Type B pancreatic cell (in vitro differentiated cells): ENCODE measurements around the gene FAM120C. TPM values are rescaled to one million over a fixed set of nuclear protein-coding genes. Genes with fewer than 3 reads are reported as not detected.

Experiments used
- DNase-seq: peaks from one replicate; pipeline ENCODE4 v3.0.0; 2021; ENCODE audit warnings: mixed read lengths; ENCODE audit not compliant: unreplicated experiment; ENCODE audit errors: extremely low spot score
- H3K27ac Mint-ChIP-seq: 2 replicates; pipeline ENCODE4 v1.8.0; 2021; ENCODE audit warnings: mild to moderate bottlenecking, mixed read lengths
- H3K27me3 Mint-ChIP-seq: 2 replicates; pipeline ENCODE4 v1.8.0; 2021; ENCODE audit warnings: mixed read lengths
- H3K36me3 Mint-ChIP-seq: 2 replicates; pipeline ENCODE4 v1.8.0; 2021; ENCODE audit warnings: mixed read lengths
- H3K4me1 Mint-ChIP-seq: one replicate; pipeline ENCODE4 v1.8.0; 2021; ENCODE audit warnings: mixed read lengths; ENCODE audit not compliant: unreplicated experiment
- H3K4me3 Mint-ChIP-seq: 2 replicates; pipeline ENCODE4 v1.8.0; 2021; ENCODE audit warnings: mild to moderate bottlenecking, mixed read lengths
- H3K9me3 Mint-ChIP-seq: 2 replicates; pipeline ENCODE4 v1.8.0; 2021; ENCODE audit warnings: mixed read lengths
- total RNA-seq: library from RNA; stranded (reverse); gene quantifications from 2 replicates; pipeline ENCODE4 v1.2.1, GENCODE V29; 2021; ENCODE audit warnings: low replicate concordance
- TF ChIP-seq, protein P1 (sequence below): fragments of 200-600 bp; sonication (generic); conservative IDR thresholded peaks from 2 replicates; pipeline ENCODE4 v1.5.0; 2021; ENCODE audit warnings: antibody characterized with exemption, mild to moderate bottlenecking

The FAM120C gene
- total RNA-seq, 1 donor from 2014 or later = 12.7 TPM

DNA sequence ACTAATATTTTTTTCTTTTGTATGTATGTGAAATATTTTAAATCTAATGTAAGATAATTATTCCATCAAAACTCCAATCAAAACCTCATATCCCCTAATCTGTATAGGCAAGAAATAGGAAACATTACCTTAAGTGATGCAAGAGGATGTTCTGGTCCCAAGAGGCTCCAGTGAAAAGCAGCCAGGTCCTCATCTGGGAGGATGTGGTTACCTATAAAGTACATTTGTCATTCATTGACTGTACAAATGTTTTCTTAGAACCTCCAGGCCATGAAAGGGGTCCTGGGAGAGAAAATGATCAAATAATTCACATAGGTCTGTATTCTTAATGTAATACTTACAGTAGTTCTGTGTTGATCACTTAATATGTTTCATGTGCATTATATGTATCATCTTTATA lies 25.5 kb downstream of the FAM120C start:
- no peaks in the 10 kb centered on the region for H3K4me1 Mint-ChIP-seq
- TF ChIP-seq, protein P1, sequence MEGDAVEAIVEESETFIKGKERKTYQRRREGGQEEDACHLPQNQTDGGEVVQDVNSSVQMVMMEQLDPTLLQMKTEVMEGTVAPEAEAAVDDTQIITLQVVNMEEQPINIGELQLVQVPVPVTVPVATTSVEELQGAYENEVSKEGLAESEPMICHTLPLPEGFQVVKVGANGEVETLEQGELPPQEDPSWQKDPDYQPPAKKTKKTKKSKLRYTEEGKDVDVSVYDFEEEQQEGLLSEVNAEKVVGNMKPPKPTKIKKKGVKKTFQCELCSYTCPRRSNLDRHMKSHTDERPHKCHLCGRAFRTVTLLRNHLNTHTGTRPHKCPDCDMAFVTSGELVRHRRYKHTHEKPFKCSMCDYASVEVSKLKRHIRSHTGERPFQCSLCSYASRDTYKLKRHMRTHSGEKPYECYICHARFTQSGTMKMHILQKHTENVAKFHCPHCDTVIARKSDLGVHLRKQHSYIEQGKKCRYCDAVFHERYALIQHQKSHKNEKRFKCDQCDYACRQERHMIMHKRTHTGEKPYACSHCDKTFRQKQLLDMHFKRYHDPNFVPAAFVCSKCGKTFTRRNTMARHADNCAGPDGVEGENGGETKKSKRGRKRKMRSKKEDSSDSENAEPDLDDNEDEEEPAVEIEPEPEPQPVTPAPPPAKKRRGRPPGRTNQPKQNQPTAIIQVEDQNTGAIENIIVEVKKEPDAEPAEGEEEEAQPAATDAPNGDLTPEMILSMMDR = no peak
- no peaks in the 10 kb centered on the region for H3K27me3 Mint-ChIP-seq
- H3K9me3 Mint-ChIP-seq = no peaks in the 10 kb centered on the region
- no peak for DNase-seq
- H3K36me3 Mint-ChIP-seq = peaks cover 4% of the 10 kb centered on the region
- H3K4me3 Mint-ChIP-seq = no peak overlapping the region
- no peak overlapping the region for H3K27ac Mint-ChIP-seq

DNA sequence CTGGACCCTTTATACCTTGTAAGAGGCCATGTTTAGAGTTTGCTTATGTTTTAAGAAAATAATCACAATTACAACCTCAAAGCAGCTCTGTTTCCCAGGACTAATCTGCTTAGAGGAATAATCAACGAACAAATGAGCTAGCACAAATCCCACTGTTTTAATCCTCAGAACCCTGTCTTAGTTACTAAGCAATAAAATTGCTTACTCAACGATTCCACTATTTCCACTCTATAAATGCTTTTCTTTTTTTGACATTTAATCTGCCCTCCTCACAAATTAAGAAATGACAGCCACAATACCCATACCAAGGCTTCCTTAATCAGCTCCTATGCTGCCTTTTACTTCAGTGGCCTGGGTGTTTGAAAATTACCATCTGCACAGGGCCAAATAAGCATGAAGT lies 48.8 kb downstream of the FAM120C start:
- TF ChIP-seq, protein P1 = no peak
- peaks cover 8% of the 10 kb centered on the region for H3K36me3 Mint-ChIP-seq
- no peak overlapping the region for H3K27ac Mint-ChIP-seq
- H3K4me3 Mint-ChIP-seq = no peak overlapping the region
- no peak for DNase-seq
- H3K9me3 Mint-ChIP-seq = peaks cover 4% of the 10 kb centered on the region
- no peaks in the 10 kb centered on the region for H3K27me3 Mint-ChIP-seq
- H3K4me1 Mint-ChIP-seq = no peaks in the 10 kb centered on the region

DNA sequence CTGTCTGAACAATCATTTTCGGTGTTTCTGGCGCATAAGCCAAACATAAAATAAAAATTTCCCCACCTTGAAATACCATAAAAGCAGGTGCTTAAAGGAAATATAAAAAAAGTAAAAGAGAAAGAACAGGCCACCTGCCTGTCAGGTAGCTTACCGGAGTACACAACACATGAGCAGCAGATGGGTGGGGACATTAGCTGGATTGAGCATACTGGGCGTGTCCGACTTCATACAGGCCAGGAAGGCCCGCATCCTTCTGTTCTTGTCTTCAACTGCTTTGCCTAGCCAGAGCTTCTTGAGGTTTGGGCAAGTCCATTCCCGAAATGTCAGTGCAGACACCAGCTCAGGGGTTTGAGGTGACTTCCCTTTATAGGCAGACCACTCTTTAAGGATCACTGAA lies 66.7 kb downstream of the FAM120C start:
- H3K36me3 Mint-ChIP-seq = no peaks in the 10 kb centered on the region
- no peaks in the 10 kb centered on the region for H3K9me3 Mint-ChIP-seq
- no peaks in the 10 kb centered on the region for H3K27me3 Mint-ChIP-seq
- no peak overlapping the region for H3K27ac Mint-ChIP-seq
- H3K4me3 Mint-ChIP-seq = no peak overlapping the region
- no peaks in the 10 kb centered on the region for H3K4me1 Mint-ChIP-seq
- no peak for DNase-seq
- TF ChIP-seq, protein P1 = no peak

DNA sequence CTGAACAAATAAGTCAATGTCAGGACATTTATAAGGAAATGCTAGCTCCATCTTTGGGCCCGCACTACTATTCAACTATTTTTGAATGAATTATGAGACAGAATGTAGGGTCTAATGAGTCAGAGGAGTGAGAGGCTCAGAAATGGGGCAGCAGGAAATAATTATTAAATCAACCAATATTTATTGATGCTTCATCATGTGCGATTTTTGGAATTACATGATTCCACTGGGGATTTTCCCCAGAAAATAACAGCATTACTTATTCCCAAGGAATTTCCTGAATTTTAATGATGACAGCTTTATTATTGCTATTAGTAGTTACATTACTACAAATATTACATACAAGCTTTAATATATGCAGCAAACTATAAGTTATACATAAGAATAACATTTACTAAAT lies 89.5 kb downstream of the FAM120C start:
- Mint-ChIP-seq H3K27ac (no peak overlapping the region), H3K27me3 (no peaks in the 10 kb centered on the region), H3K4me1 (no peaks in the 10 kb centered on the region), H3K36me3 (no peaks in the 10 kb centered on the region), H3K9me3 (no peaks in the 10 kb centered on the region), H3K4me3 (no peak overlapping the region)
- TF ChIP-seq, protein P1 = no peak
- no peak for DNase-seq

DNA sequence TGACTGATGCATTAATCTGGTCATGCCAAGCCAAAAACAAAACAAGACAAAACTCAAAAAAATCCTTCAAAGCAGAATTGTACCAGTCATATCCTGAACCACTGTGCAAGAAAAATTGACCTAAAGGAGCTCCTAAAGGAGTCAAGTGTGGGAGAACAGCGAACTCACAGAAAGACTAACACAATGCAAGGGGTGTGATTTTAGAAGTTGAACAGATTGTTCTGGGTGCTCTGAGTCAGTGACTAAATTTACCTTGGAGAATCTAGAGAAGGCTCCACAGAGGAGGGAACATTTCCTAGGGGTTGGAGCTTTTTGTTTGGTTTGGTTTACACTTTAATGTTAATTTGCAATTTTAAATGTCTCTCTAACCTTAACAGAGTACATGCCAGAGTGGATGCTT lies 89.9 kb downstream of the FAM120C start:
- H3K27ac Mint-ChIP-seq = no peak overlapping the region
- H3K9me3 Mint-ChIP-seq = no peaks in the 10 kb centered on the region

More for the DNA sequence above, 89.9 kb downstream of the FAM120C start:
- no peak for DNase-seq
- Mint-ChIP-seq H3K4me1 (no peaks in the 10 kb centered on the region), H3K36me3 (no peaks in the 10 kb centered on the region), H3K4me3 (no peak overlapping the region), H3K27me3 (no peaks in the 10 kb centered on the region)
- TF ChIP-seq, protein P1 = no peak
